Gastrocnemius medialis (tissue), 4 donors: ENCODE data around the gene KAZN.

Experiments
- POLR2A ChIP-seq, 2 donors: fragments of 450-650 bp; IDR thresholded peaks; one replicate each; pipeline ENCODE4 v1.6.1; 2017; ENCODE audit warnings: antibody characterized with exemption in 2 of 2, mild to moderate bottlenecking in 2 of 2, moderate library complexity in 2 of 2
- TF ChIP-seq, protein P1 (sequence below), 5 experiments: fragments of 450-650 bp in 3 of 5; fragments of 200-600 bp in 2 of 5; sonication (generic) in 2 of 5; IDR thresholded peaks in 4 of 5; conservative IDR thresholded peaks in 1 of 5; 1 replicate in 4 of 5; 2 replicates in 1 of 5; pipeline ENCODE4 v1.5.1; 2016 to 2019; ENCODE audit warnings: antibody characterized with exemption in 5 of 5, mild to moderate bottlenecking in 3 of 5, moderate library complexity in 3 of 5

DNA sequence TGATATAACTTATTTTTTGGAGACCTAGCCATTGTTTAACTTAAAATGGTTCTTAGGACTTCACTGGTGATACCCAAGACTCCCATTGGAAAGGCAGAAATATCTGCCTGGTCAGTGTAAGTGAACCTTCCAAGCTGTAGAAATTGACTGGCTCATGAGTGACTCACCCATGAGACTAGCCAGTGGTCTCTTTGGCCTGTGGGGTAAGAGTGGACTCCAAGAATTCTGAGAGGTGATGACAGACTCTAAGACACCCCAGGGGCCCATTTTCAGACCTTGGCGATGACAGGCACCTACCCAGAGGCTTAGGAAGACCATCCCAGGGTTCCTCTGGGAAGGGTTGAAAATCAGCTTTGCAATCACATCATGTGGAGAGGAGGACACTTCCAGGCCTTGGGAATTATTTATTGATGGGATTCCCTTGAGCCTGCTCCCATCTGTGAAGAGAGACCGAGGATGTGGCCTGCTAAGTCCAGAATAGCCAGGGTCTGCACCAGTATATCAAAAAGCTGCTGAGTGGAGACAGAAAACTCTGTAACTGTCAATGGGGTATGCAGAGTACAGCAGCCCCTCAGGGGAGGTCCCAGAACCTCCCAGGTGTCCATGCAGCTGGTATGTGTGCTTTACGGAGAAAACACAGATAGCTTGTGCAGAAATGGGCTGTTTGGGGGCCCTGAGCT, 78.9 kb downstream of the KAZN start:
- TF ChIP-seq, protein P1, sequence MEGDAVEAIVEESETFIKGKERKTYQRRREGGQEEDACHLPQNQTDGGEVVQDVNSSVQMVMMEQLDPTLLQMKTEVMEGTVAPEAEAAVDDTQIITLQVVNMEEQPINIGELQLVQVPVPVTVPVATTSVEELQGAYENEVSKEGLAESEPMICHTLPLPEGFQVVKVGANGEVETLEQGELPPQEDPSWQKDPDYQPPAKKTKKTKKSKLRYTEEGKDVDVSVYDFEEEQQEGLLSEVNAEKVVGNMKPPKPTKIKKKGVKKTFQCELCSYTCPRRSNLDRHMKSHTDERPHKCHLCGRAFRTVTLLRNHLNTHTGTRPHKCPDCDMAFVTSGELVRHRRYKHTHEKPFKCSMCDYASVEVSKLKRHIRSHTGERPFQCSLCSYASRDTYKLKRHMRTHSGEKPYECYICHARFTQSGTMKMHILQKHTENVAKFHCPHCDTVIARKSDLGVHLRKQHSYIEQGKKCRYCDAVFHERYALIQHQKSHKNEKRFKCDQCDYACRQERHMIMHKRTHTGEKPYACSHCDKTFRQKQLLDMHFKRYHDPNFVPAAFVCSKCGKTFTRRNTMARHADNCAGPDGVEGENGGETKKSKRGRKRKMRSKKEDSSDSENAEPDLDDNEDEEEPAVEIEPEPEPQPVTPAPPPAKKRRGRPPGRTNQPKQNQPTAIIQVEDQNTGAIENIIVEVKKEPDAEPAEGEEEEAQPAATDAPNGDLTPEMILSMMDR (IDR thresholded peaks at IDR 0.05 in 4 of 5, conservative IDR thresholded peaks at IDR 0.05 in 1 of 5), result no peak
- no peak for TF ChIP-seq POLR2A (IDR thresholded peaks at IDR 0.05)
